HepG2 (cell line): ENCODE measurements around the gene IL2RG. TPM values are rescaled to one million over a fixed set of nuclear protein-coding genes. Genes with fewer than 3 reads are reported as not detected.

Experiments
- ATF7 ChIP-seq, 2 experiments: fragments of 450-650 bp in 1 of 2; sonication (generic) in 1 of 2; formaldehyde crosslinking in 1 of 2; IDR thresholded peaks; 2 replicates each; pipeline versions ENCODE4 v1.4.0 to v1.6.1; 2016 to 2020; ENCODE audit warnings: antibody characterized with exemption in 1 of 2, mild to moderate bottlenecking in 1 of 2, missing genetic modification reagents in 1 of 2
- BORCS8-MEF2B ChIP-seq: sonication (generic); formaldehyde crosslinking; IDR thresholded peaks from 2 replicates; pipeline ENCODE4 v1.8.0; 2022; ENCODE audit warnings: mild to moderate bottlenecking, missing genetic modification reagents
- E2F2 ChIP-seq: sonication (generic); formaldehyde crosslinking; IDR thresholded peaks from 2 replicates; pipeline ENCODE4 v1.4.0; 2020; ENCODE audit warnings: missing genetic modification reagents, borderline replicate concordance
- HNRNPLL ChIP-seq: fragments of 200-400 bp; formaldehyde crosslinking; IDR thresholded peaks from 2 replicates; pipeline ENCODE4 v1.6.1; 2017; ENCODE audit warnings: mild to moderate bottlenecking, low read depth, low read length; ENCODE audit not compliant: poor library complexity, severe bottlenecking
- HNRNPUL1 ChIP-seq: fragments of 200-400 bp; formaldehyde crosslinking; IDR thresholded peaks from 2 replicates; pipeline ENCODE4 v1.6.1; 2017; ENCODE audit warnings: low read depth, mild to moderate bottlenecking, low read length, moderate library complexity
- IKZF1 ChIP-seq: fragments of 450-650 bp; IDR thresholded peaks from 2 replicates; pipeline ENCODE4 v1.7.1; 2016
- JDP2 ChIP-seq: sonication (generic); formaldehyde crosslinking; IDR thresholded peaks from 2 replicates; pipeline ENCODE4 v1.8.1; 2022; ENCODE audit warnings: missing genetic modification reagents, borderline replicate concordance
- KLF11 ChIP-seq: IDR thresholded peaks from 2 replicates; pipeline ENCODE4 v1.6.1; 2016; ENCODE audit warnings: missing compliant biosample characterization
- MZF1 ChIP-seq: sonication (generic); formaldehyde crosslinking; IDR thresholded peaks from 2 replicates; pipeline ENCODE4 v1.8.1; 2023; ENCODE audit warnings: mild to moderate bottlenecking, missing genetic modification reagents, borderline replicate concordance
- NFYC ChIP-seq: IDR thresholded peaks from 2 replicates; pipeline ENCODE4 v1.6.1; 2016; ENCODE audit warnings: missing genetic modification reagents, missing compliant biosample characterization
- PHF8 ChIP-seq: sonication (generic); formaldehyde crosslinking; IDR thresholded peaks from 2 replicates; pipeline ENCODE4 v1.5.0; 2020; ENCODE audit warnings: missing genetic modification reagents
- POLR2A ChIP-seq, 2 experiments: IDR thresholded peaks; 2 replicates each; pipeline ENCODE4 v1.6.1; 2011; ENCODE audit warnings: low read depth in 2 of 2, low read length in 2 of 2, mild to moderate bottlenecking in 1 of 2, moderate library complexity in 1 of 2; ENCODE audit not compliant: insufficient read depth in 1 of 2
- PPARG ChIP-seq: conservative IDR thresholded peaks from 2 replicates; pipeline ENCODE4 v1.6.1; 2016; ENCODE audit warnings: missing biosample characterization, missing genetic modification reagents
- SRSF1 ChIP-seq: fragments of 200-400 bp; formaldehyde crosslinking; optimal IDR thresholded peaks from 2 replicates; pipeline ENCODE3; 2017; ENCODE audit warnings: mild to moderate bottlenecking, low read depth, low read length, moderate library complexity
- TAF15 ChIP-seq: fragments of 200-400 bp; formaldehyde crosslinking; IDR thresholded peaks from one replicate; pipeline ENCODE4 v1.6.1; 2018; ENCODE audit warnings: mild to moderate bottlenecking, low read depth, low read length; ENCODE audit not compliant: poor library complexity, severe bottlenecking
- THAP11 ChIP-seq: IDR thresholded peaks from 2 replicates; pipeline ENCODE4 v1.6.1; 2016; ENCODE audit warnings: missing biosample characterization, missing genetic modification reagents
- YY1 ChIP-seq: IDR thresholded peaks from 2 replicates; pipeline ENCODE4 v1.6.1; 2011; ENCODE audit warnings: low read length, low read depth, moderate library complexity, mild to moderate bottlenecking; ENCODE audit not compliant: insufficient read depth, insufficient replicate concordance
- ZNF7 ChIP-seq: IDR thresholded peaks from 2 replicates; pipeline ENCODE4 v1.6.1; 2016; ENCODE audit warnings: missing biosample characterization, missing genetic modification reagents
- polyA plus RNA-seq, 8 experiments: library from polyadenylated mRNA; depleted of rRNA in 3 of 8; stranded (reverse) in 7 of 8; unstranded in 1 of 8; fragments of >200 nt; fragmentation: Illumina TruSeq in 4 of 8; extraction: Trizol in 4 of 8; gene quantifications; 2 replicates each; pipeline versions ENCODE4 v1.2.1 to v1.2.3, GENCODE V29; 2011 to 2016; ENCODE audit warnings: low read depth in 4 of 8, missing spikeins in 1 of 8, mixed read lengths in 1 of 8; ENCODE audit not compliant: insufficient read depth in 1 of 8
- total RNA-seq, 5 experiments: library from RNA; depleted of rRNA; stranded (reverse); fragments of >200 nt; fragmentation: Illumina TruSeq; extraction: Trizol; gene quantifications; 2 replicates each; pipeline ENCODE4 v1.2.3, GENCODE V29; 2016; ENCODE audit warnings: low read depth in 1 of 5
- TF ChIP-seq, protein P1 (sequence below): sonication (generic); formaldehyde crosslinking; IDR thresholded peaks from 2 replicates; pipeline ENCODE4 v1.5.1; 2020; ENCODE audit warnings: mild to moderate bottlenecking, missing genetic modification reagents, moderate library complexity

IL2RG gene
- total and polyA plus RNA-seq, 2 of the 13 experiments (the other 11 are each of a cell fraction or from before 2014, with no cell fraction given), result 0.98 TPM; not detected in 1

- TF ChIP-seq, protein P1, sequence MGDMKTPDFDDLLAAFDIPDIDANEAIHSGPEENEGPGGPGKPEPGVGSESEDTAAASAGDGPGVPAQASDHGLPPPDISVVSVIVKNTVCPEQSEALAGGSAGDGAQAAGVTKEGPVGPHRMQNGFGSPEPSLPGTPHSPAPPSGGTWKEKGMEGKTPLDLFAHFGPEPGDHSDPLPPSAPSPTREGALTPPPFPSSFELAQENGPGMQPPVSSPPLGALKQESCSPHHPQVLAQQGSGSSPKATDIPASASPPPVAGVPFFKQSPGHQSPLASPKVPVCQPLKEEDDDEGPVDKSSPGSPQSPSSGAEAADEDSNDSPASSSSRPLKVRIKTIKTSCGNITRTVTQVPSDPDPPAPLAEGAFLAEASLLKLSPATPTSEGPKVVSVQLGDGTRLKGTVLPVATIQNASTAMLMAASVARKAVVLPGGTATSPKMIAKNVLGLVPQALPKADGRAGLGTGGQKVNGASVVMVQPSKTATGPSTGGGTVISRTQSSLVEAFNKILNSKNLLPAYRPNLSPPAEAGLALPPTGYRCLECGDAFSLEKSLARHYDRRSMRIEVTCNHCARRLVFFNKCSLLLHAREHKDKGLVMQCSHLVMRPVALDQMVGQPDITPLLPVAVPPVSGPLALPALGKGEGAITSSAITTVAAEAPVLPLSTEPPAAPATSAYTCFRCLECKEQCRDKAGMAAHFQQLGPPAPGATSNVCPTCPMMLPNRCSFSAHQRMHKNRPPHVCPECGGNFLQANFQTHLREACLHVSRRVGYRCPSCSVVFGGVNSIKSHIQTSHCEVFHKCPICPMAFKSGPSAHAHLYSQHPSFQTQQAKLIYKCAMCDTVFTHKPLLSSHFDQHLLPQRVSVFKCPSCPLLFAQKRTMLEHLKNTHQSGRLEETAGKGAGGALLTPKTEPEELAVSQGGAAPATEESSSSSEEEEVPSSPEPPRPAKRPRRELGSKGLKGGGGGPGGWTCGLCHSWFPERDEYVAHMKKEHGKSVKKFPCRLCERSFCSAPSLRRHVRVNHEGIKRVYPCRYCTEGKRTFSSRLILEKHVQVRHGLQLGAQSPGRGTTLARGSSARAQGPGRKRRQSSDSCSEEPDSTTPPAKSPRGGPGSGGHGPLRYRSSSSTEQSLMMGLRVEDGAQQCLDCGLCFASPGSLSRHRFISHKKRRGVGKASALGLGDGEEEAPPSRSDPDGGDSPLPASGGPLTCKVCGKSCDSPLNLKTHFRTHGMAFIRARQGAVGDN (CRISPR knock-in tag), result peak; percentile 64
- TF ChIP-seq MZF1 (CRISPR knock-in tag) (no peak), HNRNPLL (peak; percentile 39), NFYC (CRISPR knock-in tag) (no peak), KLF11 (CRISPR knock-in tag) (no peak), ZNF7 (CRISPR knock-in tag) (no peak), IKZF1 (no peak), BORCS8-MEF2B (CRISPR knock-in tag) (no peak), JDP2 (no peak), PHF8 (CRISPR knock-in tag) (peak; percentile 61; the same call in 1 of the 2 replicates), E2F2 (no peak), THAP11 (0 out of 2 replicates have a peak, but pooled peaks have one; percentile 31), POLR2A (IDR thresholded peaks at IDR 0.05; ENCODE audit: insufficient read depth in 1 of 2, low read depth in 2 of 2, low read length in 2 of 2) (peak in 1 of 2 experiments; percentile 46; a peak in 1 of 4 replicates), HNRNPUL1 (no peak), ATF7 (IDR thresholded peaks at IDR 0.05) (no peak), ATF7 (CRISPR knock-in tag; IDR thresholded peaks at IDR 0.05) (no peak), PPARG (CRISPR knock-in tag) (no peak), SRSF1 (peak; percentile 58), YY1 (peak; percentile 81), TAF15 (no peak)
Measured at GRCh38 chrX:71118032-71118984, 6.9 kb upstream of the IL2RG start, which contains the start of gene MED12 (continued).
